Measurements from ENCODE around the gene SVIL.

SVIL gene

DNA sequence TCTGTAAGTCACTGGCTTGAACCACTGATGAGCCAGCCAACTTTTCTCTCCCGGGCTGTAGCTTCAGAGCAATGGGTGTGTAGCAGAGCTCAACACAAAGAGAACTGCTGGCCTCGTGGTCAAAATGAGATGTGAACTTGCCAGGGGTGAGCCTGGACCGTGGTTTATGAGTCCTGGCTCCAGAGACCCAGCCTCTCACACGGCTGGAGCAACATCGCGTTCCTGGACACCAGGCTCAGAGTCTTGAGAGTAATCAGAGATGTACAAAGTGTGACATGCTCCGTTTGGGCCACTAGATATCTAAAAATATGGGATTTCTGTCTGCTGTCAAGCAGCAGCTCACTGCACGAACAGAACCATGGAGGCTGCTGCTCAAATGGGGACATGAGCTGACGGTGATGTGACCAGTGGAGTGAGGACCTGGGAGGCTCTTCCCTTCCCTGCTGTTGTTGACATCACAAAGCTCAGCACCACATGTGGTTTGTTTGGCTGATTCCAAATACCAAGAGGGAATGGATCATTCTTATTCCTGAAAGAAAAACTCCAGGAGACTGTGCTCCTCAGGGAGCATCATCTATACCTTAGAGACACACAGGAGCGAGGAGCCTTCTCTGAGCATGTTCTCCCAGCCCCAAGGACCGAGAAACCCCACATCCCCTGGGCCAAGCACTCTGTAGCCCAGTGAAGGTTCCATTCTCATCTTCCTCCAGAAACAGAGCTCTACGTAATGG lies 9.2 kb upstream of the SVIL start:
- TF ChIP-seq EZH2 (optimal IDR thresholded peaks at IDR 0.05; ENCODE audit: low read depth, low read length) (no peak), EZH2phosphoT487 (IDR thresholded peaks at IDR 0.05; ENCODE audit: low read length) (no peak)
- TF ChIP-seq, protein P1, sequence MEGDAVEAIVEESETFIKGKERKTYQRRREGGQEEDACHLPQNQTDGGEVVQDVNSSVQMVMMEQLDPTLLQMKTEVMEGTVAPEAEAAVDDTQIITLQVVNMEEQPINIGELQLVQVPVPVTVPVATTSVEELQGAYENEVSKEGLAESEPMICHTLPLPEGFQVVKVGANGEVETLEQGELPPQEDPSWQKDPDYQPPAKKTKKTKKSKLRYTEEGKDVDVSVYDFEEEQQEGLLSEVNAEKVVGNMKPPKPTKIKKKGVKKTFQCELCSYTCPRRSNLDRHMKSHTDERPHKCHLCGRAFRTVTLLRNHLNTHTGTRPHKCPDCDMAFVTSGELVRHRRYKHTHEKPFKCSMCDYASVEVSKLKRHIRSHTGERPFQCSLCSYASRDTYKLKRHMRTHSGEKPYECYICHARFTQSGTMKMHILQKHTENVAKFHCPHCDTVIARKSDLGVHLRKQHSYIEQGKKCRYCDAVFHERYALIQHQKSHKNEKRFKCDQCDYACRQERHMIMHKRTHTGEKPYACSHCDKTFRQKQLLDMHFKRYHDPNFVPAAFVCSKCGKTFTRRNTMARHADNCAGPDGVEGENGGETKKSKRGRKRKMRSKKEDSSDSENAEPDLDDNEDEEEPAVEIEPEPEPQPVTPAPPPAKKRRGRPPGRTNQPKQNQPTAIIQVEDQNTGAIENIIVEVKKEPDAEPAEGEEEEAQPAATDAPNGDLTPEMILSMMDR (IDR thresholded peaks at IDR 0.05; ENCODE audit: low read length), result no peak

GRCh38 chr10:29642990-29643389 lies 8.2 kb upstream of the SVIL start:
- H3K27me3 ChIP-seq (replicated peaks; ENCODE audit: insufficient read depth, low read length), result no peaks in the 10 kb centered on the region
- no peaks in the 10 kb centered on the region for H3F3A ChIP-seq (ENCODE audit: insufficient read depth, low read length)
- H3K9me3 ChIP-seq (replicated peaks; ENCODE audit: insufficient read depth, low read length), result no peaks in the 10 kb centered on the region
- no peak overlapping the region for H3K9ac ChIP-seq (ENCODE audit: low read length)
- H3K4me1 ChIP-seq (ENCODE audit: low read length), result no peaks in the 10 kb centered on the region; the same call in 1 of the 2 replicates
- no peaks in the 10 kb centered on the region for H3K36me3 ChIP-seq (replicated peaks; ENCODE audit: insufficient read depth, low read length)
- H3K4me2 ChIP-seq (ENCODE audit: low read depth, low read length), result no peak overlapping the region
- H4K20me1 ChIP-seq (ENCODE audit: insufficient read depth, low read length), result no peaks in the 10 kb centered on the region
- no peak overlapping the region for H3K4me3 ChIP-seq (ENCODE audit: low read length)
- H3K9me2 ChIP-seq (replicated peaks; ENCODE audit: insufficient read depth, low read length), result no peaks in the 10 kb centered on the region
- H3K27ac ChIP-seq (ENCODE audit: low read length), result no peak overlapping the region
- no peaks in the 10 kb centered on the region for H3K79me2 ChIP-seq (ENCODE audit: low read length)
- TF ChIP-seq EZH2phosphoT487 (IDR thresholded peaks at IDR 0.05; ENCODE audit: low read length), result no peak
- TF ChIP-seq, protein P1 (IDR thresholded peaks at IDR 0.05; ENCODE audit: low read length), result no peak
- no peak for TF ChIP-seq EZH2 (optimal IDR thresholded peaks at IDR 0.05; ENCODE audit: low read depth, low read length)
- DNase-seq, result no peak
- no peak overlapping the region for H2AFZ ChIP-seq (ENCODE audit: low read length)

More for the DNA sequence above, 9.2 kb upstream of the SVIL start:
- Histone ChIP-seq H3F3A (ENCODE audit: insufficient read depth, low read length) (no peaks in the 10 kb centered on the region), H3K9ac (ENCODE audit: low read length) (no peak overlapping the region), H4K20me1 (ENCODE audit: insufficient read depth, low read length) (no peaks in the 10 kb centered on the region), H3K4me3 (ENCODE audit: low read length) (no peak overlapping the region), H3K4me1 (ENCODE audit: low read length) (no peaks in the 10 kb centered on the region; the same call in 1 of the 2 replicates), H3K36me3 (replicated peaks; ENCODE audit: insufficient read depth, low read length) (no peaks in the 10 kb centered on the region), H3K79me2 (ENCODE audit: low read length) (no peaks in the 10 kb centered on the region), H3K4me2 (ENCODE audit: low read depth, low read length) (no peak overlapping the region), H3K9me2 (replicated peaks; ENCODE audit: insufficient read depth, low read length) (no peaks in the 10 kb centered on the region), H3K27me3 (replicated peaks; ENCODE audit: insufficient read depth, low read length) (no peaks in the 10 kb centered on the region), H3K27ac (ENCODE audit: low read length) (no peak overlapping the region), H2AFZ (ENCODE audit: low read length) (no peak overlapping the region), H3K9me3 (replicated peaks; ENCODE audit: insufficient read depth, low read length) (no peaks in the 10 kb centered on the region)
- no peak for DNase-seq

DNA sequence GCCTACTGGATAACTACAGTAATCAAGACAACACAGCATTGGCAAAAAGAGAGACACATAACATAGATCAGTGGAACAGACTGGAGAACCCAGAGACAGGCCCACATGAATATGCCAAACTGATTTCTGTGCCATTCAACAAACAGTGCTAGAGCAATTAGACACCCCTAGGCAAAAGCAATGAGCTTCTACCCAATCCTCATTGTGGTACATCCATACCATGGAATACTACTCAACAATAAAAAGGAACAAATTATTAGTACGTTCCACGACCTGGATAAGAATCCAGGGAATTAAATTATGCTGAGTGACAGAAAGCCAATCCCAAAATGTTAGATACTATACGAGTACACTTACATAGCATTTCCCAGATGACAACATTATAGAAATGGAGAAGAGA lies 2.8 kb upstream of the SVIL start:
- Histone ChIP-seq H3F3A (ENCODE audit: insufficient read depth, low read length) (no peaks in the 10 kb centered on the region), H3K27ac (ENCODE audit: low read length) (no peak overlapping the region), H3K9ac (ENCODE audit: low read length) (no peak overlapping the region), H3K36me3 (replicated peaks; ENCODE audit: insufficient read depth, low read length) (no peaks in the 10 kb centered on the region), H3K4me3 (ENCODE audit: low read length) (no peak overlapping the region), H2AFZ (ENCODE audit: low read length) (no peak overlapping the region), H3K9me2 (replicated peaks; ENCODE audit: insufficient read depth, low read length) (no peaks in the 10 kb centered on the region), H3K4me2 (ENCODE audit: low read depth, low read length) (no peak overlapping the region), H4K20me1 (ENCODE audit: insufficient read depth, low read length) (no peaks in the 10 kb centered on the region), H3K27me3 (replicated peaks; ENCODE audit: insufficient read depth, low read length) (no peaks in the 10 kb centered on the region), H3K9me3 (replicated peaks; ENCODE audit: insufficient read depth, low read length) (no peaks in the 10 kb centered on the region), H3K4me1 (ENCODE audit: low read length) (no peaks in the 10 kb centered on the region), H3K79me2 (ENCODE audit: low read length) (no peaks in the 10 kb centered on the region)
- DNase-seq, result no peak
- TF ChIP-seq EZH2phosphoT487 (IDR thresholded peaks at IDR 0.05; ENCODE audit: low read length), result no peak
- TF ChIP-seq EZH2 (optimal IDR thresholded peaks at IDR 0.05; ENCODE audit: low read depth, low read length), result no peak

GRCh38 chr10:29636178-29636577 lies 1.4 kb upstream of the SVIL start:
- Histone ChIP-seq H2AFZ (ENCODE audit: low read length) (no peak overlapping the region), H3K4me3 (ENCODE audit: low read length) (no peak overlapping the region), H3K27me3 (replicated peaks; ENCODE audit: insufficient read depth, low read length) (no peaks in the 10 kb centered on the region), H3K79me2 (ENCODE audit: low read length) (no peaks in the 10 kb centered on the region), H3K36me3 (replicated peaks; ENCODE audit: insufficient read depth, low read length) (no peaks in the 10 kb centered on the region), H3K4me1 (ENCODE audit: low read length) (no peaks in the 10 kb centered on the region), H3K4me2 (ENCODE audit: low read depth, low read length) (no peak overlapping the region), H3K27ac (ENCODE audit: low read length) (no peak overlapping the region), H3F3A (ENCODE audit: insufficient read depth, low read length) (no peaks in the 10 kb centered on the region), H3K9me2 (replicated peaks; ENCODE audit: insufficient read depth, low read length) (no peaks in the 10 kb centered on the region), H3K9me3 (replicated peaks; ENCODE audit: insufficient read depth, low read length) (no peaks in the 10 kb centered on the region), H4K20me1 (ENCODE audit: insufficient read depth, low read length) (no peaks in the 10 kb centered on the region), H3K9ac (ENCODE audit: low read length) (no peak overlapping the region)
- TF ChIP-seq EZH2 (optimal IDR thresholded peaks at IDR 0.05; ENCODE audit: low read depth, low read length) (no peak), EZH2phosphoT487 (IDR thresholded peaks at IDR 0.05; ENCODE audit: low read length) (no peak)
- TF ChIP-seq, protein P1 (IDR thresholded peaks at IDR 0.05; ENCODE audit: low read length), result no peak
- DNase-seq, result no peak

Data from MM.1S (cell line).